GOT3 (cell line): ENCODE measurements around the gene ZBTB9.

Experiments
- DNase-seq: peaks from one replicate; lab custom pipeline; 2025; ENCODE audit warnings: mixed read lengths; lab: John Stamatoyannopoulos, UW

The ZBTB9 gene

DNA sequence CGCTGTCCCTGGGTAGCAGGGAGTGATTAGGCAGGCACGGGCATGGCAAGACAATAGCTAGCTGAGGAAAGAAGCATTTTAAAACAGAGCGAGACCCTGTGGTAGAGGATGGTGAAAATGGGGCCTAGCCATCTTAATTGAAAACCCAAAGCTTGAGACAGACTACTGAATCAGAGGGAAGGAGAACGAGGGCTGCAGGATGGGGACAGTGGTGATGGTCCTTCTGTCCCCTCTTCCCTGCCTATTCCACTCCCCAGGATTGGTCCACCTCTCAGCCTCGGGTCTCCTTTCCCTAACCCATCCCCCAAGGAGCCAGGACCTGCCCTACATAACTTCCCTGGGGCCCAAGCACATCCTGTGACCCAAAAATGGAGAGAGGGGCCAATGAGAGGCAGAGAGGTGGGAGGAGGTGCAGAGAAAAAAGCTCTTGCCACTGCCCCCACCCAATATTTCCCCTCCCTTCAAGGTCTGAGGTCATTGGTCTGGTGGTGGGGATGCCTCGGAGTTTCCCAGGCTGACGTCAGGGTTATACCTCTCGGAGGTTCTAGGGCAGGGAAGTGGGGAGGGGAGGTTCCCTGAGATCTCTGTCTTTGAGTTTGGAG, 35.6 kb upstream of the ZBTB9 start:
- no peak for DNase-seq

DNA sequence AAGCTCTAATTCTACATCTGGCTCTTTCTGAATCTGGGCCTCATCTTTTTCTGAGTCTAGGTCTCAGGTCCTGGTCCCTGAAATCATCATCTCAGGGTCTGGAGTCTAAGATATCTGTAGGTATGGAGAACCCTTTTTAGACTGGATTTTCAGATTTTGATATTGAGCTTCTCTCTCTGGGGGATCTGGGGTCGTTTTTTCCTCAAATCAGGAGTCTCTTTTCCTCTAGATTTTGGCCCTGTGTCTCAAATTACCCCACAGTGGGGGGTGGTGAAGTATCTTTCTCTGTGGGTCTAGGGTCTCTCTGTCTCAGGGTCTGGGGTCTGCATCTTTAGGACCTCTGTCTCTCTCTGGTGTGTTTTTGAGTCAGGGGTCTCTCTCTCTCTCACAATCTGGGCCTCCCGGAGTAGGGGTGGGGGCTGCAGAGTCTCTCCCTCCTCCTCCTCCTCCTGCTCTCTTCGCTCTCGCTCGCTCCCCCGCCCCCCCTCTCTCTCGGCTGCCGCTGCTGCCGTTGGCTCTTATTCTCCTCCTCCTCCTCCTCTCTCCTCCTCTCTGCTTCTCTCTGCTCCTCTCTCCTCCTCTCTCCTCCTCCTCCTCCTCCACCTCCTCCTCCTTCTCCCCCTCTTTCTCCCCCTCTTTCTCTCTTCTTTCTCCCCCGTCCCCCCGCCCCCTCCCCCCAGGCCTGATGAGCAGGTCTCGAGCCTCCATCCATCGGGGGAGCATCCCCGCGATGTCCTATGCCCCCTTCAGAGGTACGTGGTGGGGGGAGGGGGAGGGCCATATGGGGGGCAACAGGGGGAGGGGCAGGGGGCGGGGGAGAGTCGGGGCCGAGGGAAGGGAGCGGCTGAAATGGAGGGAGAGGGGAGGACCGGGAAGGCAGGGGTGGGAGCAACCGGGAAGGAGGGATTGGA, 34.5 kb upstream of the ZBTB9 start, which contains the start of gene SYNGAP1:
TSS of gene SYNGAP1 (plus strand) at position 486 of the 911 bp plus-strand sequence. CDS start at position 686, 200 bp downstream.
- no peak for DNase-seq

DNA sequence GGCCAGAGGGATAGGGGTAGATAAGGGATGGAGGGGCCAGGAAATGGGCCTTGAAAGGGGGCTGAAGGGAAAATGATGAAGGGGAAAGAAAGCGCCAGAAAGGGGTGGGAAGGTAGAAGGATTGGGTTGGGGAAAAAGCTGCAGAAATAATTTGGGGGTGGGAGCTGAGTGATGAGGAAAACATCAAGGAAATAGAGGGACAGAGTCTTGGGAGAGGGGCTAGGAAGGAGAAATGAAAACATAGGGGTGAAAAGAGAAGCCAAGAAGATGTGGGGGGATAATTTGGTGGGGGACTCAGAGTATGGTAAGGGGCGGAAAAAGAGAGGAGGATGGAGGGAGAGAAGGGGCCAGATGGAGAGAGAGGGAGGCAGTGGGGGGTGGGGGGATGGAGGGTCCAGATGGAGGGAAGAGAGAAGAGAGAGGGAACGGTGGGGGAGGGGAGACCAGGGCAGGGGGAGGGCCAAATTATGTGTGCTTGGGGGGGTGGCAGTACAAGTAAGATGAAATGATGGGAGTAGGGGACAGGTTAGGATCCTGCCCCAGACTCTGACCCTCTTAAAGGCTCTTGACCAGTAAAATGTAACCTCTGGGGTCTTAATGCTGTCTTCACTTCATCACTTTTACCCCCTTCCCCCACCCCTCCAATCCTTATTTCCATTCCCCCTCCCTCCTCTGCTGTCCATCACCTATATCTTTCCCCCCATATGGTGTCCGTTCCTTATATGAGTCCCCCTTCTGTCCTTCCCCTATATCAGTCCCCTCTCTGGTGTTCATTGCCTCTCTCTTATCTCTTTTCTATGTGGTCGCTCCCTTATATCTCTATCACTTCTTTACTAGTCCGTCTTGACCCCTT, 33.7 kb upstream of the ZBTB9 start:
- no peak for DNase-seq

DNA sequence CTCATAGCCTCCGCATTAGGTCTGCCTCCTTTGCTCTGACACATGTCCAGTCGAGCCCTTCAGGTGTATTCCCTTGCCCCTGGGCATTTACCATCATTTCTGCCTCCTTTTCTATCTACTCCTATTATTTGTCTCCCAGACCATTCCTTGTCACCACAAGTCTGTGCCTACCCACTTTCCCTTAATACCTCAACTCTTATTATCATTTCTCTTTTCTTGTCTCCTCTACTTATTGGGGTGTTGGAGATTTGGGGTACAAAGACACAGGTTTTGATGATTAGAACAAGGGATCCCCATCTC, 33.1 kb upstream of the ZBTB9 start:
- no peak for DNase-seq

DNA sequence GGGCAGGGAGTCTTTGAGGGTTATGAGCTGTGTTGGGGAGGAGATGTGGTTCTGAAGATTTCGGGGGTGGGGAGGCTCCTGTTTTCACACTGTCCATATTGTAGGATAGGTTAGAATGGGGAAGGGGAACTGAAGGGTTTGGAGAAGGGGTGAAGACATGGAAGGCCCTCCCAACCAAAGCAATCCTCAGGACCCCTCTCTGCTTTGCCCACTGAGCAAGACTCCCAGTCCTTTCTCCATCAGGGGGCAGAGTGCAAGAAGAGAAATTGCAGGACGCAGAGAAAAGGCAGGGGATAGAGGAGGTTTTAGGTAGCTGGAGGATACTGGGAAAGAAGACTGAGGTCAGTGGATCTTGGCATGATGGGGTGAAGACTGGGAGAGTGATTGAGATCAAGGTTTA, 30.6 kb upstream of the ZBTB9 start:
- DNase-seq: no peak

DNA sequence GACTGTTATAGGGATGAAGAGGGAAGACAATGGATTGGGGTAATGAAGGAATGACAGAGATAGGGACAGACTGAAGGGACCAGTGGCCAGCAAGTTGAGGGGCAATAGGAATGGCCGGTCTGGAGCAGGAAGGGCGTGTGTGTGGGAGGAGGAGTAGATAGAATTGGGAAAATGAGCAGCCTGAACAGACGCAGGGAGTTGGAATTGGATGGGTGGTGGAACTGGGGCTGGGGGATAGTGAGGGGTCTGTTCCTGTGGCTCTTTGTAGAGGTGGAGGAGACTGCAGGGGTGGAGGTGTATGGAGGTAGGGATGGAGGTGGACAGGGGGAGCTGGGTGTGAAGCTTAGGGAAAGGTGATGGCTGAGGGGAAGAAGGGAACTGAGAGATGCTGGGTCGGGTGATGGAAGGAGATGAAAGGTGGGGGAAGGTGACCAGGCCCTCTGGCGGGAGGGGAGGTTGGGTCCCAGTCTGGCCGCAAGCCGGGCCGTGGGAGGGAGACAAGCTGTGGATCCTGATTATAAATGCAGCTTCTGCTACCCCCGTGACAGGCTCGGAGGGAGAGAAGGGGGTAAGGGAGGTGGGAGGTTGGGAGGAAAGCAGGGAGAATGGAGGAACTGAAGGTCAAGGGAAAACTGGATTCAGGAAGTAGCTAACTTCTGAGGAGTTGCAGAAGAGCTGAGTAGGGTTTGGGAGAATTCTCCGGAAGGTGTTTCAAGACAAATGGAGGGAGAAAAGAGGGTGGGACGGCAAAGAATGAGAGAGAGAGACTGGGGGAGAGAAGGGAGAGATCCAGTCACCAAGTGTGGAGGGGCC, 29.3 kb upstream of the ZBTB9 start:
- no peak for DNase-seq

DNA sequence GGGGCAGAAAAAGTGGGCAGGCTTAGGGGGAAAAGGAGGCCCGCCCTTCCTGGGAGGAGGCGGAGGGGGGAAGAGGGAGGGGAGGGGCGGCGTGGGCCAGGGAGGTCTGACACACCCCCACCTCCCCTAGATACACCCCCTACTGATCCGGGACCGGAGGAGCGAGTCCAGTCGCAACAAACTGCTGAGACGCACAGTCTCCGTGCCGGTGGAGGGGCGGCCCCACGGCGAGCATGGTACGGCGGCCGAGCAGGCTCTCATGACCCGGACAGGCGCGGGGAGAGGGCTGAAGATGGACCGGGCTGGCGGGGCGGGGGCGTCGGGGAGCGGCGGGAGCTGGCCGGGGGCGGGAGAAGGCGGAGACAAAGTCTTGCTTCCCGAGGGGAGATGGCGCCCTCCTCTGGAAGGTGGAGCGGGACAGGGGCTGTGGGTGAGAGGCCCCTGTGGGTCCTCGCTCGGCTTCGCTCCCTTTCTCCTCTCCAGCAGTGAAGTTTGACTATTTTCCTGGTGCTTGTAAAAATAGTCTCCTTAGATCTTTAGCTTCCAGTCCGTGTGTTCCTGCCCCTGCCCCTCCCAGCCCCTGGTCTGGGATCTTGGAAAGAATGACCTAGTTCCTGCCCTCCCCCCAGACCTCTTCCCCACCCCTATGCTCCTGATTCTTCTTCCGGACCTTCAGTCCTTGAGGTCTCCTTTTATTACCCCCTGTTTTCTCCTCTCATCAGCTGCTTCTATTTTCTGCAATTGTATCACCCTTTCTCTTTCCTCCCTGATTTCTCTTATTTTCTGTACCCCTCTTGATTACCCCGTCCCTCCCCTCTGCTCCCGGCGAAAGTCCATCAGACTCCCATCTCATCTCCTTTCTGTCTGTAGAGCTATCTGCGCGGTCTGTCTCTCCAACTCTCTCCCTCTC, 28.5 kb upstream of the ZBTB9 start:
- DNase-seq: peak; percentile 50

DNA sequence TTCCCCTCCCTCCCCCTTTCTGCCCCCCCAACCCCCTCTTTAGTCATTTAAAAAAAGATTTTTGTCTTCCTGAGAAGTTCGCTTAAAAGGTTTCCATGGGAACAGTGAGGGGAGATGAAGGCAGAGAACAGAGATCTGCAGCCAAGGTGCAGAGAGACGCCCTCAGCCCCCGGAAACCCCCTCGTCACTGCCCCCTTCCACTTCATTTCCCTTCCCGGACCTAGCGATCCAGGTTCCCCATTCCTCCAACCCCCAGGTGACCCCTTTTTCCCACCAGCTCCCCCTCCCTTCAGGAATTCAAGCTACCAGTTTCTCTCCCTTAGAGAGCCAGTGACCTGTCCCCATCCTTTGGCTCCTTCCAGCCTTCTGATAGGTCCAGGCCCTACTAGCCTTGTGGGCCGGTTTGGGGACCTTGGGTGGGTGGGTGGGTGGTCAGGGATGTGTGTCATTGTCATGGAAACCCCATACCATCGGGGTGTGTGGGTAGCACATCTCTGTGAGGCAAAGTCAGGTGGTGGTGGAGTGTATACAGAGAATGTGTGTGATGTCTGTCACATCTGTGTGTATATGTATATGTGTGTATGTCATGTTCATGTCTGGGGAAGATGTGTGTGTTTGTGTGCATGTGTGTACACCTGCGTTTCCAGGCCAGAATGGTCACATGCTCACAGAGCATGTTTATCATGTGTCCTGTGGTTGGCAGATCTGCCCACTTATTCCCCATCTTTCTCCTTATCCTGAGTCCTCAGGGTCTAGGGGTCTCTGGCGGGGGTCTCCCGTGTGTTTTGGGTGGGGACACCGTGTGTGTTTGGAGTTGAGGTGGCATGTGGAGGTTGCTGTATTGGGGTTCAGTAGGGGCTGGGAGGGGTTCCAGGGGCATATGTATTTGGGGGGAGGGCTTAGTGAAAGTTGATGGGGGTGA, 27.5 kb upstream of the ZBTB9 start:
- no peak for DNase-seq

DNA sequence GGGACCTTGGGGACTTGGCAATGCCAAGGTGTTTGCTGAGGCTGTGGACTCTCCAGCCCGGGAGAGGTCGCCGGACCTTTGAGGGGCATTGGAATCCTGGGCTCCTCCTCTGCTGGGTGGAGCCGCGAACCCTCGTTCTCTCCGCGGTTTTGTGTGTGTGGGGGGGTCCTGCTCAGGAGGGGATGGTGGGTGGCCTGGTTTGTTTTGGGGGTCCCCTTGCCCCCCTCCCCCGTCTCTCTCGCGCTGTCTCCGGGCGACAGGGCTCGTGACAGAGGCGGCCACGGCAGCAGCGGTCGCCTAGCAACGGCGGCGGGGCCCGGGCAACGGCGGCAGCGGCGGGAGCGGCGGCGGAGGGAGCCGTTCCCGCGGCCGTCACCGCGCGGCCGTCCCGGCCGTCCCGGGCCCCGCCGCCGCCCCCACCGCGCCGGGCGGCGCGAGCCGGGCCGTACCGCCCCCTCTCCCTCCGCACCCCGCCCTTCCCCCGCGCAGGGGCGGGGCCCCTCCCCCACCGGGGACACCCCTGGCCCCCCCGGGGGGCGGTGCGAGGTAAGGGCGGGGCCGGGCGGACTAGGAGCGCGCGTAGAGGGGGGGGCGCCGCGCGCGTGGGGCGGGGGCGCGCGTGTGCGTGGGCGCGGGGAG, 26.7 kb upstream of the ZBTB9 start:
- DNase-seq: no peak

DNA sequence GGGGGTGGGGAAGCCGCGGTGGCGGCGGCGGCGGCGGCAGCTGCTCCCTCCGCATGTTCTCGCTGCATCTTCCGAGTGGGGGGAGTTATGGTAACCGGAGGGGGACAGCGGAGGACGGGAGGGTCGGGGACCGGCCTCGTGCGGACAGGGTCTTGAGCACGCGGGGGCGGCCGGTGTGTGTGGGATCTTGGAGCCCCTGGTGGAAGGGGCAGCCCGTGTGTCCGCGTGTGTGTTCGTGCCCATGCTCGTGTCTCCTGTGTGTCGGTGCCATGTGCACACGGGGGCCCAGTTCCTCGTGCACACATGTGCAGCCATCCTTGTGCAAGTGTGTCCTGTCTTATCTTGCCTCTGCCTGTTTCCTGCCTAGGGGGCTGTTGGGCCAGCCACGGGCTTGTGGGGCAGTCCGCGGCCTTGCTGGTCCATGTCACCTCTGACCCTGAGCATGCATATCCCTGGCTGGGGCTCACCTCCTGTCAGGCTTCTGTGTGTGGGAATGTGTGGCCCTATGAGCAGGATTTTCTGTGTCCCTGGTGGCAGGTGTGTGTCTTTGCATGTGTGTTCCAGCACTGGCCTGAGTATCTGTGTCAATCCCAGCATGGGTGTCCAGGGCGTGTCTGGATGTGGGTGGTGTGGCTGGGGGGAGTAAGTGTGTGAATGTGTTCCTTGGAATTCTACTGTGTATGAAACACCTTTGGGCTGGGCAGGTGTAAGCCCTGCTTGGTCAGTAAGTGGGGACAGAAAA, 26.0 kb upstream of the ZBTB9 start:
- no peak for DNase-seq

DNA sequence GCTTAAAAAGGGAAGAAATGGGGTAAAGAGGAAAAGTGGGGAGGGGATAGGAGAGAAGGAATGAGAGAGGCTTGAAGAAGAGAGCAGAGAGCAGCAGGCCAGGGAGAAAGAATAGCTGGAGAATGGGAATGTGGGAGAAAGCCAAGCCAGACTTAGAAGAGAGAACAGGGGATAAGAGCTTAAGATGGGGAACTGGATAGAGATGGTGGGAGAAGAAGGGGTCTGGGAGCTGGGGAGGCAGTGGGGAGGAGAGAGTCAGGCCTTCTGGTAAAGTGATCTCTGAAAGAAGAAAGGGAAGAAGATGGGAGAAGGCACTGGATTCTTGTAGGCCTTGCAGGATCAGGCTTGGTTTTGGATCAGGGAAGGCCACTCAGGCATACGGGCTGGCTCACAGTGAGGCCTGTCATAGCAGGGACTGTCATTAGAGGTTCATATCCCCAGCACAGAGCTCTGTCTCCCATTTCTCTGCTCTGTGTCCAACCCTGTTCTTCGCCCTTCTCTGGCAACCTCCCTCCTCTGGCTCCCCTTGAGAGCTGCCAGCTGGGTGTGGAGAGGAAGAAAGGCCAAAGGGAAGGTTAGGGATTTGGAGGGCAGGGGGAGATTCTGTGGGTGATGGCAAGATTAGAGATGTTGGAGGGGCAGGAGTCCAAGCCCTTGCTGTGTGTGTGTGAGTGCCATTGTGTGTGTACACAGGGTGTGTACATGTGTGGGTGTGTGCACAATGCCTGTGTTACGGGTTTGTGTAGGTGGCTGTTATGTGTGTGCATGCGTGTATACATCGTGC, 25.2 kb upstream of the ZBTB9 start:
- no peak for DNase-seq

DNA sequence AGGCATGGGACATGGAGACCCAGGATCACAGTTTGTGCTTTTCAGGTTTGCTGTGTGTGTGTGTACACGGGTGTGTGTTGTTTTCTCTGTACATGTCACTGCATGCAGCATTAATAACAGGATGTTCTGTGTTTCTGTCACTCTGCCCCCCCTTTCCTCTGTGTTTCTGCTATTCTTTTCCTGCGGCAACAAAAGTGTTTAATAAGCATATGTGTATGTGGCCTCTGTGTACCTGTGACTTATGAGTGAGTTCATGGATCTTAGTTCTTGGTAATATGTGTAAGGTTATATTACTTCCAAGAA, 24.7 kb upstream of the ZBTB9 start:
- no peak for DNase-seq

DNA sequence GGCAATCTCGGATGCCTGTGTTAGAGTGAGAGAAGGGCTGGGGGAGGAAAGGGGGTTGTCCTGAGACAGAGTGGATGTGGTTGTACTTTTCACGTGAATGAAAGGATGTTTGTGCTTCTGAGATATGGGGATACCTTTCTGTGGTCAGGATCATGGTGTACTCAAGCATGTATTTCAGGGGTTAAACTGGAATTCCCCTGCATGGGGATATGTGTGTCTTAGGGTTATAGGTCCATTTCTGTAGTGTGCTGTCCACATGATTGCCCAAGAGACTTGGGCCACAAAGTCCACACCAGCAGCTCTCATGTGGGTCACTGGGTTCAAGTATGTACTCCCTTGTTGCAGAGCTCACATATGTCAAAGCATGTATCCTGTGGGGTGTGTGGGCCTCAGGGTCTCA, 24.0 kb upstream of the ZBTB9 start:
- no peak for DNase-seq

DNA sequence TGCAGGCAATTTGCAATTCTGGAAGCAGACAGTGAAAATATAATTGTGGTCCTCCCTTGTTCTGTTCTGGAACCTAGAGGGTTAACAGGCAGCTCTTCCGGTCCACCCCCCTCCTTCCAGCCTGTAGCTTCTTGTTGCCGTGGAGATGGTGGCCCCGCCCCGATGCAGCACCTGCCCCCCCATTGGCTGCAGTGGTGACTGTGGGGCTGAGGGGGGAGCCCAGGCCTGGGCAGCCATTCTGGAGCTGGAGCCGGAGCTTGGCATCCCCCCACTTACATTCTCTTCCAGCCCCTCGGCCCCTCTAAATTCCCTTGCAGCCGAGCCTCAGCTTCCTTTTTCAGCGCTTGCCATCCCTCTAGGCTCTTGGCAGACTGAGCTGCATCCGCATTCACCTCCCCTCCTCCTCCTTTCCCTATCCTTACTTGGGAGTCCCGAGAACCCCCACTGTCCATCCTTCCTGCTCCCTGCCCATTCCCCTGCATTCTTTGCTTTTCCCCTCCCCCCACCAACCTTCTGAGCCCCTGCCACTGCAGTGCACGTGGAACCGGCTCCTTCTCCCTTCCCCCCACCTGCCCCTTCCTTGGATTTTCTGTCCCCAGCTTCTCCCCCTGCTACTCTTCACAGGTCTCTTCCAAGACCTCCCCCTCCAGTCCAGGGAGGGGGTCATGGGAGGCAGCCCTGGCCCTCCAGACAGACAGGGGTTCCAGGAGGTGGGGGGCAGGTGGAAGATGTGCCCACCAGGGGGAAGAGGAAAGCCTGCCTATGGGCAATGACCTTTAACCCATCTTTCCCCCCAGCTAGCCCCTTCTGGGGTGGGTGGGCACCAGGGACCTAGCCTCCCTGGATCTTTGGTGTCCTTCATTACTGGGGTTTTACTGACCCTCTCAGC, 23.1 kb upstream of the ZBTB9 start:
- no peak for DNase-seq

DNA sequence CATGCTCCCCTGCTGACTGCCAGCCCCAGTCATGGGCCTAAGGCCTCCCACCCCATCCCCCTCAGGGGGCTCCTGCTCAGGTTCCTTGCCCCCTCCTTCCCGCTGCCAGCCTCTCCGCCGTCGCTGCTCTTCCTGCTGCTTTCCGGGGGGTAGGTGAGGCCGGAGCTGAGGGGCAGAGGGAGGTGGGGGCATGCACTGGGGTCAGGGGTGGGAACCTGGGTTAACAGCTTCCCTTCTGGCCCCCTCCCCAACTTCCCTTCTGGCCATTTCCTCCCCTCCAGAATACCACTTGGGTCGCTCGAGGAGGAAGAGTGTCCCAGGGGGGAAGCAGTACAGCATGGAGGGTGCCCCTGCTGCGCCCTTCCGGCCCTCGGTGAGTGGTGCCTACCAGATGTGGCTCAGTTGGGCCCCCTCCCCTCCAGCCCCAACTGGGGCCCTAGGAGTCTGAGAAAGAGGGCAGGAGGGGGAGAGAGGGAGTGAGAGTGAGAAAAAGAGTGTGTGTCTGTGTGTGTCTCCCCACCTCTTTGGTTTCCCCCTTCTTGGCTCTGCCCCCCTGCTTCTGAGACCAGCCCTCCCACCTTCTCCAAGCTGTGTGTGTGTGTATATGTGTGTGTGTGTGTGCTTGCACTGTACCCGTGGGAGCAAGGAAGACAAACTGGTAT, 22.4 kb upstream of the ZBTB9 start:
- DNase-seq: no peak

DNA sequence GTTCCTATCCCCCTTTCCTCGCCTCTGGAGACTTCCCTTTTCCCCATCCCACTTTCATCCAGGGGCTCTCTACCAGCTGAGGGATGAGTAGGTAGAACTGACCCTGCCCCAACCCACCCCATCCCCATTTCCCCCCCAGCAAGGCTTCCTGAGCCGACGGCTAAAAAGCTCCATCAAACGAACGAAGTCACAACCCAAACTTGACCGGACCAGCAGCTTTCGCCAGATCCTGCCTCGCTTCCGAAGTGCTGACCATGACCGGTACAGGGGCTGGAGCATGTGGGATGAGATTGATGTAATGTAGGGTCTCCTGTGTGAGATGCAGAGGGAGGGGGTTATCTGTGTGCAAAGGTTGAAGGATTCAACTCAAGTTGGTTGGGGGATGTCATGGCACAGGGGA, 21.8 kb upstream of the ZBTB9 start:
- DNase-seq: no peak
